HCT116 (cell line): ENCODE data around the gene MOGAT3.

Source experiments
- EZH2 ChIP-seq: fragments of 200-600 bp; sonication (generic); IDR thresholded peaks from 2 replicates; pipeline ENCODE4 v1.6.1; 2017; ENCODE audit warnings: antibody characterized with exemption, mixed run types
- SRF ChIP-seq: IDR thresholded peaks from 2 replicates; pipeline ENCODE4 v1.6.1; 2012; ENCODE audit warnings: low read depth
- TF ChIP-seq, protein P1 (sequence below), 3 experiments: fragments of 200-600 bp in 1 of 3; sonication (generic) in 1 of 3; IDR thresholded peaks in 2 of 3; conservative IDR thresholded peaks in 1 of 3; 2 replicates each; pipeline ENCODE4 v1.5.1; 2012 to 2017; ENCODE audit warnings: low read depth in 2 of 3, low read length in 2 of 3, antibody characterized with exemption in 1 of 3, borderline replicate concordance in 1 of 3, control low read depth in 1 of 3, mild to moderate bottlenecking in 1 of 3, mixed read lengths in 1 of 3, mixed run types in 1 of 3, moderate library complexity in 1 of 3; ENCODE audit not compliant: insufficient read depth in 1 of 3

DNA sequence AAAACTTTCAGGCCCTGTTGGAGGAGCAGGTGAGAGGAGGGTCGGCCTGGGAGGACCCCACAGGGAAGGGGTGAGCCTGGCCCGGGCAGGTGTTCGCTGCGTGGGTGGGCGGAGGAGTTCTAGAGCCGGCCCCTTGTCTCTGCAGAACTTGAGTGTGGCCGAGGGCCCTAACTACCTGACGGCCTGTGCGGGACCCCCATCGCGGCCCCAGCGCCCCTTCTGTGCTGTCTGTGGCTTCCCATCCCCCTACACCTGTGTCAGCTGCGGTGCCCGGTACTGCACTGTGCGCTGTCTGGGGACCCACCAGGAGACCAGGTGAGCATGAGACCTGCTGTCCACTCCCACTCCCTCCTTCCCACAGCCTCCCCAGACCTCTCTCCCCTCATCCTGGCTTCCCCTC lies 22.7 kb upstream of the MOGAT3 start:
- TF ChIP-seq, protein P1, sequence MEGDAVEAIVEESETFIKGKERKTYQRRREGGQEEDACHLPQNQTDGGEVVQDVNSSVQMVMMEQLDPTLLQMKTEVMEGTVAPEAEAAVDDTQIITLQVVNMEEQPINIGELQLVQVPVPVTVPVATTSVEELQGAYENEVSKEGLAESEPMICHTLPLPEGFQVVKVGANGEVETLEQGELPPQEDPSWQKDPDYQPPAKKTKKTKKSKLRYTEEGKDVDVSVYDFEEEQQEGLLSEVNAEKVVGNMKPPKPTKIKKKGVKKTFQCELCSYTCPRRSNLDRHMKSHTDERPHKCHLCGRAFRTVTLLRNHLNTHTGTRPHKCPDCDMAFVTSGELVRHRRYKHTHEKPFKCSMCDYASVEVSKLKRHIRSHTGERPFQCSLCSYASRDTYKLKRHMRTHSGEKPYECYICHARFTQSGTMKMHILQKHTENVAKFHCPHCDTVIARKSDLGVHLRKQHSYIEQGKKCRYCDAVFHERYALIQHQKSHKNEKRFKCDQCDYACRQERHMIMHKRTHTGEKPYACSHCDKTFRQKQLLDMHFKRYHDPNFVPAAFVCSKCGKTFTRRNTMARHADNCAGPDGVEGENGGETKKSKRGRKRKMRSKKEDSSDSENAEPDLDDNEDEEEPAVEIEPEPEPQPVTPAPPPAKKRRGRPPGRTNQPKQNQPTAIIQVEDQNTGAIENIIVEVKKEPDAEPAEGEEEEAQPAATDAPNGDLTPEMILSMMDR (IDR thresholded peaks at IDR 0.05 in 2 of 3, conservative IDR thresholded peaks at IDR 0.05 in 1 of 3; ENCODE audit: borderline replicate concordance in 1 of 3, insufficient read depth in 1 of 3, low read depth in 2 of 3, low read length in 2 of 3) = no peak
- TF ChIP-seq EZH2 = no peak
- TF ChIP-seq SRF = no peak
